Bronchial epithelial cell (primary cell): Measurements from ENCODE around the gene DGKI. TPM values are rescaled to one million over a fixed set of nuclear protein-coding genes. Genes with fewer than 3 reads are reported as not detected.

Source experiments
- DNase-seq: peaks from one replicate; pipeline ENCODE4 v3.0.0-alpha.2; 2010; ENCODE audit warnings: low read depth
- FAIRE-seq: peaks from 2 replicates; lab custom pipeline; 2011; peaks lifted over from hg19 to GRCh38; lab: Jason Lieb, UNC
- H3K27me3 ChIP-seq: 2 replicates; pipeline ENCODE4 v1.5.1; 2011; ENCODE audit warnings: low read length; ENCODE audit not compliant: control insufficient read depth, insufficient read depth
- H3K36me3 ChIP-seq: 2 replicates; pipeline ENCODE4 v1.5.1; 2011; ENCODE audit warnings: low read length; ENCODE audit not compliant: control insufficient read depth, insufficient read depth
- H3K4me3 ChIP-seq: 2 replicates; pipeline ENCODE4 v1.5.1; 2011; ENCODE audit warnings: mild to moderate bottlenecking, low read depth, low read length, control low read depth
- CTCF ChIP-seq: IDR thresholded peaks from 2 replicates; pipeline ENCODE4 v1.5.1; 2011; ENCODE audit warnings: mild to moderate bottlenecking, moderate library complexity, low read length, control low read depth, inconsistent platforms; ENCODE audit not compliant: insufficient read depth, severe bottlenecking
- total RNA-seq: library from RNA; depleted of rRNA; stranded (reverse); fragments of >200 nt; gene quantifications from 2 replicates; pipeline ENCODE4 v1.2.1, GENCODE V29; 2014

DGKI gene
- total RNA-seq, 1 donor from 2014 or later: under 0.01 TPM

DNA sequence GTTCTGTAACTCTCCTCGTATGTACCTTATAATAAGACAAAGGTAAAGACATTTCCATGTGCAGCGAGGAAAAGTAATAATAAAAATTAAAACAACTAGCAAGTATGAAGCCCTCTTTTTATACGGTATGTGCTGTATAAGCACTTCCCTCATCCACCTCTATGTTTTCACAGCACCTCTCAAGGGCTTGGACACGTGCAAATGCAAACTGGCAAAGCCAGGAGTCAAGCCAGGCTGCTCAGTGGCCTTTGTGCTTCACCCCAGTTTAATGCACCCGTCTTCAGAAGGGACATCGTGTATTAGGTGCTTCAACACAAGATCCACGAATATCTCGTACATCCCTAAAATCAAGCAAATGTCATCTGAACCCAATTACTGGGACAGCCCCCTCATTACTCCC is 1.3 kb upstream of the DGKI start:
- Histone ChIP-seq H3K4me3 (no peak overlapping the region), H3K36me3 (no peaks in the 10 kb centered on the region), H3K27me3 (peaks cover 32% of the 10 kb centered on the region)
- FAIRE-seq: no peak
- DNase-seq: no peak
- no peak for TF ChIP-seq CTCF

GRCh38 chr7:137847568-137848050 is 835 bp upstream of the DGKI start:
- Histone ChIP-seq H3K4me3 (no peak overlapping the region), H3K36me3 (no peaks in the 10 kb centered on the region), H3K27me3 (peaks cover 32% of the 10 kb centered on the region)
- FAIRE-seq (no peak), DNase-seq (no peak)
- TF ChIP-seq CTCF: no peak

- H3K36me3 ChIP-seq: no peaks in the 10 kb centered on the region
- TF ChIP-seq CTCF: no peak
- no peak for FAIRE-seq
These were observed 286 bp downstream of the DGKI start for GRCh38 chr7:137846549-137846826.

DNA sequence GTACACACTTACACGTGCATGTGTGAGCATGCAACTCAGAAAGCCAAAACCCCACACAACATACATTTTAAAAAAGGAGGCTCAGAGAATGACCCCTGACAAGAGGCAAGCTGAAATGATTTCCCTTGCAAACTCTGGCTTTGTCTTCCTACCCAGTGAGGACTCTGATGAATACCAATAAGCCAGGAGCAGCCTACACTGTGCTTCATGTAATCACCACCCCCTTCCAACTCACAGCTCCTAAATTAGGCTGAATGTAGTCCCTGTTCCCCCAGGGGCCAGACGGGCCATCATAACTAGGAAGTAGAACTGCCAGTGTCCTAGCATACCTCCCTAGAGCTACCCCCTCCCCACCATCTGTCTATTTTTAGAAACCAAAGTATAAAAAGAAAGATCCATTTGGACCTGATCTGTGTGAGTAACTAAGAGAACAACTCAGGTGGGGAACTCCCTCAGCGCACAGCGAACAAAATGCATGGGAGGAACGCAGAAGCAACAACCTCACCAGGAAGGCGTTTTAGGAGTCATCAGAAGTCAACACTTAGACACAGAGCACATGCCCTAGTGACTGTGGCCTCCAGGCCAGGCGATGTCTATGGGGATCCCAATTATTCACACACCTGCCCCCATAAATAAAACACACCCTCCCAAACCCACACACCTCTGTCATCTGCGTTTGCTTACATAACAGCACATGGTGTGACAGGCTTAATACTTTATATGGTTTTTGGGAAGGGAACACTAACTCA is 1.9 kb downstream of the DGKI start:
- H3K27me3 ChIP-seq: peaks cover 32% of the 10 kb centered on the region

More at GRCh38 chr7:137846549-137846826, 286 bp downstream of the DGKI start:
- no peak overlapping the region for H3K4me3 ChIP-seq
- no peak for DNase-seq
- H3K27me3 ChIP-seq: peaks cover 32% of the 10 kb centered on the region

GRCh38 chr7:137839903-137840779 is 6.6 kb downstream of the DGKI start:
- no peak for TF ChIP-seq CTCF
- H3K4me3 ChIP-seq: no peak overlapping the region
- DNase-seq (no peak), FAIRE-seq (no peak)
- H3K27me3 ChIP-seq: peaks cover 5% of the 10 kb centered on the region
- no peaks in the 10 kb centered on the region for H3K36me3 ChIP-seq

More for the DNA sequence above, 1.9 kb downstream of the DGKI start:
- DNase-seq (no peak), FAIRE-seq (no peak)
- Histone ChIP-seq H3K4me3 (no peak overlapping the region), H3K36me3 (no peaks in the 10 kb centered on the region)
- TF ChIP-seq CTCF: no peak
